Measurements from ENCODE around the gene HAPSTR1. TPM values are rescaled to one million over a fixed set of nuclear protein-coding genes. Genes with fewer than 3 reads are reported as not detected.

HAPSTR1 gene
- total RNA-seq, 3 donors from 2014 or later: 55.8 to 69.8 (median 56.0) TPM

DNA sequence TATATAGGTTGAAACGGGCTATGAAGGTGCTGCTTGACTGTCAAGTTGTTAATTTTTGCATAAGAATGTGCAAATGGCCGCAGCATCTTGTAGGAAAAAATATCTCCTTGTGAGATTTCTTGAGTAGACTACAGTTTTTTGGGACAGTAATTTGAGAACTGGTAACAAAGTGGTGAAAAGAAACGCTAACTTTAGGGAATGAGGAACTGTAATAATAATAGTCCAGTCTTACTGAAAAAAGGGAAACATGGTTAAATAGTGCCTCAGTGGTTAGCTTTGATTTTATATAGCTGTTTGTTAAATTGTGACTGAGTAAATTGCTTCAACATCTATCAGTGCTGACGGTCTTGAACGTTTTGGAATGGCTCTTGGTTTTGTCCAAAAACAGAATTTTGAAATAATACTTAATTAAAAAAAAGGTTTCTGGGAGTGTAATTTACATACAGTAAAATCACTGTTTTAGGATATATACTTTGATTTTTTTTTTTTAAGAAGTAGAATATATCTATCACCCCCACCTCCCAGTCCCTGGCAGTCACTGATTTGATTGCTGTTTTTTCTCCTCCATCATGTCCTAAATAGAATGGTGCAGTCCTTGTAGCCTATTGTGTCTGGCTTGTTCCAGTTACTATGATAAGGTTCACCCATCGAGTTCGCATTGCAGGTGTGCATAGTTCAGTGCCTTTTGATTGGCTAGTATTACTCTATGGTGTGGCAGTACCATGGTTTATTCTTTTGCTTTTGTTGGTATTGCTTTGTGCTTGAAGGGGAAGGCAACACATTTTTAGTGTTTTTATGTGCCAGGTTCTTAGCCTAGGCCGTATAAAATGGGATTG, 2.8 kb downstream of the HAPSTR1 start:
- DNase-seq (no peak), ATAC-seq (no peak)
- intact Hi-C loops (cut with DNase I, micrococcal nuclease): no loop called here
- H3K4me1 ChIP-seq (ENCODE audit: low read depth): peaks cover 62% of the 10 kb centered on the region
- H3K9me3 ChIP-seq: no peaks in the 10 kb centered on the region
- H3K4me3 ChIP-seq: peak overlapping the region; percentile 14
- TF ChIP-seq, protein P1, sequence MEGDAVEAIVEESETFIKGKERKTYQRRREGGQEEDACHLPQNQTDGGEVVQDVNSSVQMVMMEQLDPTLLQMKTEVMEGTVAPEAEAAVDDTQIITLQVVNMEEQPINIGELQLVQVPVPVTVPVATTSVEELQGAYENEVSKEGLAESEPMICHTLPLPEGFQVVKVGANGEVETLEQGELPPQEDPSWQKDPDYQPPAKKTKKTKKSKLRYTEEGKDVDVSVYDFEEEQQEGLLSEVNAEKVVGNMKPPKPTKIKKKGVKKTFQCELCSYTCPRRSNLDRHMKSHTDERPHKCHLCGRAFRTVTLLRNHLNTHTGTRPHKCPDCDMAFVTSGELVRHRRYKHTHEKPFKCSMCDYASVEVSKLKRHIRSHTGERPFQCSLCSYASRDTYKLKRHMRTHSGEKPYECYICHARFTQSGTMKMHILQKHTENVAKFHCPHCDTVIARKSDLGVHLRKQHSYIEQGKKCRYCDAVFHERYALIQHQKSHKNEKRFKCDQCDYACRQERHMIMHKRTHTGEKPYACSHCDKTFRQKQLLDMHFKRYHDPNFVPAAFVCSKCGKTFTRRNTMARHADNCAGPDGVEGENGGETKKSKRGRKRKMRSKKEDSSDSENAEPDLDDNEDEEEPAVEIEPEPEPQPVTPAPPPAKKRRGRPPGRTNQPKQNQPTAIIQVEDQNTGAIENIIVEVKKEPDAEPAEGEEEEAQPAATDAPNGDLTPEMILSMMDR (IDR thresholded peaks at IDR 0.05): no peak
- H3K36me3 ChIP-seq (ENCODE audit: low read depth): no peaks in the 10 kb centered on the region

DNA sequence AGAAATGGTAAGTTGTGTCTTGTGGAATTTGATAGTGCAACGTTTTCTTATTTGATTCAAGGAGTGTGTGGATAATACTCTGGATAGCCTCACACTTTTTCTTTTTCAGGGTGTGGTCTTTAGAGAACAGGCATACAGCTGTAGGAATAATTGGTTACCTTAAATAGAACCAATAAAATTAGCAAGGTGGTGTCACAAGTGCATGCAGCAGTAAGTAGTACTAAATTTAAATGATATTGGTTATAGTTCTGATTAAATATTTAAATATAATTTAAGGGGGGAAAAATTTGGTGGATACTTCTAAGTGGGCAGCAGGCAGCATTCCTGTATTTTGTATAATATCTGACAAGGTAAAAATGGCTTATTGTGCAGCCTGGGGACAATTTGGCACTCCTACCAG, 3.7 kb downstream of the HAPSTR1 start:
- no peak overlapping the region for H3K4me3 ChIP-seq
- DNase-seq (no peak), ATAC-seq (no peak)
- no peaks in the 10 kb centered on the region for H3K9me3 ChIP-seq
- peaks cover 69% of the 10 kb centered on the region for H3K4me1 ChIP-seq (ENCODE audit: low read depth)
- TF ChIP-seq, protein P1 (IDR thresholded peaks at IDR 0.05): no peak
- intact Hi-C loops (cut with DNase I, micrococcal nuclease): no loop called here
- no peaks in the 10 kb centered on the region for H3K36me3 ChIP-seq (ENCODE audit: low read depth)

DNA sequence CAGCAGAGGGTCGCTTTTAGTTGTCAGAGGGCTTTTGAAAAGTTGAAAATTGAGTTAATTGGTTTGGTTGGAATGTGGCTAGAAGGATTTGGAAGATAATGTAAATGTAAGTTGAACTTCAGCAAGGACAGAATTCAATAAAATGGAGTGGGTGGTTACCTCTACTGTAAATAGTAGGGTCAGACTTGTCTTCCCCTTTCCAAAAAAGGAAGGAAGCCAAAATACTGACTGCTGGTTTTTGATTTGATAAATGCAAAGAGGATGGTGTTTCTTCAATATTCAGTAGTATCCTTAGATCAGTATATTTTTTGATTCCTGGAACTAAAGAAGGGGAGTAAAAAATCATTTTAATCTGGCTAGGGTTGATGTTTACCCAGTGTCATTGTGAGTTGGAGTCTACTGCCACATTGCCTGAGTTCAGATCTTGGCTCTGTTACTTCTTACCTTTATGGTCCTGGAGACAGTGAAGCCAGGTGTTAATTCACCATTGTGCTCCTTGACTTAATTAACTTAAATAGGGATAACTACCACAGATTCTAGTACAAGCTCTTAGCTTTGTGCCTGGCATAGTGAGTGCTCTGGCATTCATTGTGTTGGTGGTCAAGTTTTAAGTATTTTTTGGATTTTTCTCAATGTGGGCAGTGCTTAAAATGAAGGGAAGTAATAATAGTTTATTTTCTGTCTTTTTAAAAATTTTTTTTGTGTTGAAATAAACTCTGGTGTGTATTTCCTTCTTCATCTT, 4.4 kb downstream of the HAPSTR1 start:
- ATAC-seq (no peak), DNase-seq (no peak)
- Histone ChIP-seq H3K4me3 (no peak overlapping the region), H3K4me1 (ENCODE audit: low read depth) (peaks cover 68% of the 10 kb centered on the region), H3K36me3 (ENCODE audit: low read depth) (no peaks in the 10 kb centered on the region), H3K9me3 (no peaks in the 10 kb centered on the region)
- intact Hi-C loops (cut with DNase I, micrococcal nuclease): no loop called here
- TF ChIP-seq, protein P1 (IDR thresholded peaks at IDR 0.05): no peak

DNA sequence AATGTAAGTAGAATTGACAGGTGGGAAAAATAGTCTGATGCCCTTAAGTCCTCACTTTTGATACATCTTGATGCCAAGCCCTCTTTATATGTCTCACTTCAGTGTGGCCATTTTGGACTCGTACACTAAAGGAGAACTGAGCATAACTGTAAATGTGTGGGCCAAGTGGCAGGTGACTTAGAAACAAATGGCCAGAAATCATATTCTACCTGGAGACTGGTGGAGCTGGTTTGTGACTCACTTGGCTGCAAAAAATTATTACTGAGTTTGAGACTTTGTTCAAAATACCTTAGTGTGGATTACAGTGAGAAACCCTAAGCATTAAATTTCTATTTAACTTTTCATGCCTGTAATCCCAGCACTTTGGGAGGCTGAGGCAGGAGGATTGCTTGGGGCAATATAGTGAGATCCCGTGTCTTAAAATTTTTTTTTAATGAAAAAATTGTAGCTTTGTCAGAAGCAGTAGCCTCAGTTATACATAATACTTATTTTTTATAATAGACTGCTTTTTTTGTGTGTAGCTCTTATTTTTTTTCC, 5.0 kb downstream of the HAPSTR1 start:
- TF ChIP-seq, protein P1 (IDR thresholded peaks at IDR 0.05): no peak
- Histone ChIP-seq H3K36me3 (ENCODE audit: low read depth) (no peaks in the 10 kb centered on the region), H3K4me3 (no peak overlapping the region), H3K9me3 (no peaks in the 10 kb centered on the region), H3K4me1 (ENCODE audit: low read depth) (peaks cover 68% of the 10 kb centered on the region)
- no peak for DNase-seq
- no peak for ATAC-seq
- intact Hi-C loops (cut with DNase I, micrococcal nuclease): no loop called here

- peaks cover 71% of the 10 kb centered on the region for H3K4me1 ChIP-seq (ENCODE audit: low read depth)
- intact Hi-C loops (cut with DNase I, micrococcal nuclease): no loop called here
Measured at GRCh38 chr16:9097266-9098219, 6.1 kb downstream of the HAPSTR1 start.

More at GRCh38 chr16:9097266-9098219, 6.1 kb downstream of the HAPSTR1 start:
- Histone ChIP-seq H3K4me3 (no peak overlapping the region), H3K36me3 (ENCODE audit: low read depth) (no peaks in the 10 kb centered on the region), H3K9me3 (no peaks in the 10 kb centered on the region)
- TF ChIP-seq, protein P1 (IDR thresholded peaks at IDR 0.05): no peak
- ATAC-seq (no peak), DNase-seq (no peak)

All from mucosa of descending colon (tissue), 3 donors.